IMR-90 (cell line): ENCODE results near the gene ZMYND10. TPM values are rescaled to one million over a fixed set of nuclear protein-coding genes. Genes with fewer than 3 reads are reported as not detected.

Experiments used
- ATAC-seq: fragments of 200-7000 bp; cut with Tn5 transposase; 2 replicates; pipeline ENCODE4 v1.9.1; 2020; ENCODE audit warnings: low read depth, mild to moderate bottlenecking, moderate library complexity
- BruUV-seq: library from RNA; stranded (reverse); fragments of 400-500 nt; replicated peaks from 2 replicates; lab custom pipeline; 2021; lab: Mats Ljungman, UMichigan
- CTCF ChIA-PET: fragments of 300-600 bp; formaldehyde crosslinking; extraction: SDS; loops from one replicate; lab custom pipeline; 2021; ENCODE audit warnings: antibody characterized with exemption; lab: Yijun Ruan, JAX
- POLR2A ChIA-PET: fragments of 300-600 bp; sonication (Branson Sonifier 250); formaldehyde crosslinking; loops from one replicate; lab custom pipeline; 2022; ENCODE audit warnings: antibody characterized with exemption; ENCODE audit not compliant: unreplicated experiment; lab: Charles Lee
- DNase-seq: peaks from one replicate; pipeline ENCODE4 v3.0.0; 2013
- H2AFZ ChIP-seq: replicated peaks from 2 replicates; pipeline ENCODE3; 2013; ENCODE audit warnings: low read length, mild to moderate bottlenecking; ENCODE audit not compliant: poor library complexity
- H2AK5ac ChIP-seq: 2 replicates; pipeline ENCODE4 v1.6.1; 2013; ENCODE audit warnings: low read depth, low read length, inconsistent platforms
- H2AK9ac ChIP-seq: replicated peaks from 2 replicates; pipeline ENCODE3; 2013; ENCODE audit warnings: mild to moderate bottlenecking, low read depth, low read length, moderate library complexity; ENCODE audit not compliant: poor library complexity
- H2BK120ac ChIP-seq: 2 replicates; pipeline ENCODE4 v1.6.1; 2013; ENCODE audit warnings: low read depth, low read length, inconsistent platforms
- H2BK15ac ChIP-seq: 3 replicates; pipeline ENCODE4 v1.6.1; 2013; ENCODE audit warnings: low read depth, low read length, inconsistent platforms
- H2BK20ac ChIP-seq: 2 replicates; pipeline ENCODE4 v1.6.1; 2013; ENCODE audit warnings: low read depth, mild to moderate bottlenecking, inconsistent platforms, low read length, moderate library complexity
- H2BK5ac ChIP-seq: 2 replicates; pipeline ENCODE4 v1.6.1; 2013; ENCODE audit warnings: mild to moderate bottlenecking, low read depth, low read length, inconsistent platforms; ENCODE audit not compliant: poor library complexity, severe bottlenecking
- H3K14ac ChIP-seq: replicated peaks from 2 replicates; pipeline ENCODE4 v1.6.1; 2013; ENCODE audit warnings: low read depth, low read length, inconsistent platforms
- H3K18ac ChIP-seq: 2 replicates; pipeline ENCODE4 v1.6.1; 2013; ENCODE audit warnings: low read depth, low read length, control low read depth
- H3K23ac ChIP-seq: 2 replicates; pipeline ENCODE4 v1.6.1; 2013; ENCODE audit warnings: low read depth, low read length, inconsistent platforms
- H3K27ac ChIP-seq: 2 replicates; pipeline ENCODE4 v1.5.1; 2013; ENCODE audit warnings: mild to moderate bottlenecking, control low read depth, low read length; ENCODE audit not compliant: insufficient read depth
- H3K27me3 ChIP-seq: 2 replicates; pipeline ENCODE4 v1.6.1; 2013; ENCODE audit warnings: low read length; ENCODE audit not compliant: control insufficient read depth, insufficient read depth
- H3K36me3 ChIP-seq: 2 replicates; pipeline ENCODE4 v1.6.1; 2013; ENCODE audit warnings: low read length, mixed read lengths; ENCODE audit not compliant: control insufficient read depth, insufficient read depth
- H3K4ac ChIP-seq: 2 replicates; pipeline ENCODE4 v1.6.1; 2013; ENCODE audit warnings: low read depth, low read length, inconsistent platforms
- H3K4me1 ChIP-seq: 2 replicates; pipeline ENCODE4 v1.6.1; 2013; ENCODE audit warnings: low read length, mixed read lengths; ENCODE audit not compliant: control insufficient read depth, insufficient read depth
- H3K4me2 ChIP-seq: 2 replicates; pipeline ENCODE4 v1.6.1; 2013; ENCODE audit warnings: low read depth, mild to moderate bottlenecking, control low read depth, low read length, moderate library complexity
- H3K4me3 ChIP-seq: 2 replicates; pipeline ENCODE4 v1.5.1; 2013; ENCODE audit warnings: low read depth, mild to moderate bottlenecking, control low read depth, low read length, moderate library complexity; ENCODE audit not compliant: insufficient read depth
- H3K56ac ChIP-seq: 2 replicates; pipeline ENCODE4 v1.6.1; 2013; ENCODE audit warnings: low read length, inconsistent platforms; ENCODE audit not compliant: insufficient read depth; ENCODE audit errors: extremely low read depth
- H3K79me1 ChIP-seq, 2 experiments: 2 replicates each; pipeline ENCODE4 v1.6.1; 2013; ENCODE audit warnings: low read length in 2 of 2, inconsistent platforms in 1 of 2, low read depth in 1 of 2
- H3K9ac ChIP-seq: 2 replicates; pipeline ENCODE4 v1.6.1; 2013; ENCODE audit warnings: low read depth, low read length, control low read depth
- H3K9me1 ChIP-seq: 2 replicates; pipeline ENCODE4 v1.6.1; 2013; ENCODE audit warnings: low read length, inconsistent platforms; ENCODE audit not compliant: insufficient read depth
- H3K9me3 ChIP-seq: 2 replicates; pipeline ENCODE4 v1.6.1; 2013; ENCODE audit warnings: low read length; ENCODE audit not compliant: control insufficient read depth, insufficient read depth
- H4K20me1 ChIP-seq: 2 replicates; pipeline ENCODE4 v1.6.1; 2013; ENCODE audit warnings: low read length, inconsistent platforms; ENCODE audit not compliant: insufficient read depth
- H4K5ac ChIP-seq: 2 replicates; pipeline ENCODE4 v1.6.1; 2013; ENCODE audit warnings: mild to moderate bottlenecking, low read depth, low read length, control low read depth
- H4K8ac ChIP-seq, 2 experiments: 2 replicates each; pipeline ENCODE4 v1.6.1; 2013; ENCODE audit warnings: low read depth in 2 of 2, low read length in 2 of 2, control low read depth in 1 of 2, inconsistent platforms in 1 of 2
- H4K91ac ChIP-seq: 2 replicates; pipeline ENCODE4 v1.6.1; 2013; ENCODE audit warnings: low read depth, low read length, inconsistent platforms; ENCODE audit not compliant: insufficient read depth
- BHLHE40 ChIP-seq: fragments of 150-350 bp; IDR thresholded peaks from 2 replicates; pipeline ENCODE4 v1.6.1; 2016; ENCODE audit warnings: mild to moderate bottlenecking, low read depth, low read length
- CEBPB ChIP-seq: IDR thresholded peaks from 2 replicates; pipeline ENCODE4 v1.6.1; 2012; ENCODE audit warnings: low read depth, low read length, improper control_type of control experiment
- CHD1 ChIP-seq: IDR thresholded peaks from 2 replicates; pipeline ENCODE4 v1.6.1; 2012; ENCODE audit warnings: low read depth, low read length, improper control_type of control experiment
- CTCF ChIP-seq: conservative IDR thresholded peaks from 2 replicates; pipeline ENCODE4 v1.5.1; 2012; ENCODE audit warnings: mild to moderate bottlenecking, low read depth, low read length, improper control_type of control experiment
- ELK1 ChIP-seq: fragments of 150-350 bp; IDR thresholded peaks from 2 replicates; pipeline ENCODE4 v1.6.1; 2016; ENCODE audit warnings: low read depth, mild to moderate bottlenecking, low read length, moderate library complexity, borderline replicate concordance
- FOS ChIP-seq: fragments of 150-350 bp; IDR thresholded peaks from 2 replicates; pipeline ENCODE4 v1.6.1; 2016; ENCODE audit warnings: low read depth, low read length
- MAFK ChIP-seq: IDR thresholded peaks from 2 replicates; pipeline ENCODE4 v1.6.1; 2012; ENCODE audit warnings: low read depth, low read length, improper control_type of control experiment
- MXI1 ChIP-seq: IDR thresholded peaks from 2 replicates; pipeline ENCODE4 v1.6.1; 2012; ENCODE audit warnings: low read depth, mild to moderate bottlenecking, low read length, moderate library complexity, borderline replicate concordance
- NFE2L2 ChIP-seq: fragments of 150-350 bp; IDR thresholded peaks from 2 replicates; pipeline ENCODE4 v1.6.1; 2016; ENCODE audit warnings: low read depth, mild to moderate bottlenecking, low read length
- POLR2A ChIP-seq: IDR thresholded peaks from 2 replicates; pipeline ENCODE4 v1.6.1; 2012; ENCODE audit warnings: mild to moderate bottlenecking, low read depth, low read length
- RAD21 ChIP-seq: IDR thresholded peaks from 2 replicates; pipeline ENCODE4 v1.6.1; 2012; ENCODE audit warnings: low read length, improper control_type of control experiment
- RCOR1 ChIP-seq: IDR thresholded peaks from 2 replicates; pipeline ENCODE4 v1.6.1; 2012; ENCODE audit warnings: mild to moderate bottlenecking, low read length, improper control_type of control experiment; ENCODE audit not compliant: insufficient replicate concordance
- RFX5 ChIP-seq: IDR thresholded peaks from 2 replicates; pipeline ENCODE4 v1.8.0; 2012; ENCODE audit warnings: low read depth, mild to moderate bottlenecking, low read length, moderate library complexity
- SMC3 ChIP-seq: fragments of 150-350 bp; IDR thresholded peaks from 2 replicates; pipeline ENCODE4 v1.6.1; 2016; ENCODE audit warnings: low read depth, mild to moderate bottlenecking, antibody characterized with exemption, low read length, moderate library complexity
- USF2 ChIP-seq: fragments of 150-350 bp; IDR thresholded peaks from 2 replicates; pipeline ENCODE4 v1.6.1; 2017; ENCODE audit warnings: mild to moderate bottlenecking, antibody characterized with exemption, low read length, low read depth
- WGBS, 2 experiments: methylation state at CpG; one replicate each; pipeline versions ENCODE4 v1.1.5 to v1.1.7; 2013; ENCODE audit warnings: missing lambda C conversion rate in 2 of 2; ENCODE audit not compliant: insufficient read length in 1 of 2; ENCODE audit errors: extremely low coverage in 2 of 2; 5-methylcytosine and 5-hydroxymethylcytosine counted together
- dilution Hi-C: fragments of 300-500 bp; cut with HindIII; formaldehyde crosslinking; loops from one replicate; pipeline ENCODE4 v1.14.3; 2018; ENCODE audit warnings: low sequenced_read_pairs; ENCODE audit not compliant: unreplicated experiment
- in situ Hi-C: fragments of 300-500 bp; cut with MboI; formaldehyde crosslinking; loops from 3 replicates; pipeline ENCODE4 v1.14.3; 2019; ENCODE audit warnings: low sequenced_read_pairs, inconsistent platforms, mixed read lengths
- intact Hi-C: fragments of 100-400 bp; cut with micrococcal nuclease; formaldehyde crosslinking; loops from 2 replicates; pipeline ENCODE4 v1.10.0; 2022
- polyA plus RNA-seq, 3 experiments: library from polyadenylated mRNA; depleted of rRNA; stranded (reverse); fragments of >200 nt; gene quantifications; 2 replicates each; pipeline ENCODE4 v1.2.3, GENCODE V29; 2012; ENCODE audit warnings: low replicate concordance in 1 of 3
- total RNA-seq: library from RNA; depleted of rRNA; stranded (reverse); fragments of >200 nt; gene quantifications from 2 replicates; pipeline ENCODE4 v1.2.3, GENCODE V29; 2012

The ZMYND10 gene
- total and polyA plus RNA-seq, 2 of the 4 experiments (the other 2 are of a cell fraction), result 1.1 to 1.4 TPM

- no peak overlapping the region for H4K91ac ChIP-seq
- no peak overlapping the region for H3K4me3 ChIP-seq
- DNase-seq (no peak), ATAC-seq (no peak)
- no peak overlapping the region for H3K56ac ChIP-seq
- no peaks in the 10 kb centered on the region for H3K9me1 ChIP-seq
- in situ Hi-C loops (no loop called here), intact Hi-C loops (no loop called here), dilution Hi-C loops (no loop called here)
- H3K9ac ChIP-seq, result no peak overlapping the region
- no peak overlapping the region for H4K8ac ChIP-seq
- no peaks in the 10 kb centered on the region for H3K36me3 ChIP-seq
- H3K4ac ChIP-seq, result no peak overlapping the region
- no peak overlapping the region for H3K18ac ChIP-seq
- H2BK20ac ChIP-seq, result no peak overlapping the region
- no peak overlapping the region for H2AK5ac ChIP-seq
- no TSS peak for BruUV-seq
- no peaks in the 10 kb centered on the region for H4K20me1 ChIP-seq
- H2BK120ac ChIP-seq, result no peak overlapping the region
- H3K27ac ChIP-seq, result no peak overlapping the region
- no peak overlapping the region for H2AK9ac ChIP-seq
- WGBS, 2 experiments, result 56% methylated on average over 4 of the region's 22 CpGs; no CpG with 5 or more reads in 1 of the 2 experiments
- no peaks in the 10 kb centered on the region for H3K79me1 ChIP-seq
- ChIA-PET CTCF (no interaction called here), POLR2A (no interaction called here)
- no peak overlapping the region for H2BK5ac ChIP-seq
- no peak overlapping the region for H3K4me2 ChIP-seq
- no peak overlapping the region for H3K14ac ChIP-seq
- no peak overlapping the region for H2BK15ac ChIP-seq
- H4K5ac ChIP-seq, result no peak overlapping the region
- no peaks in the 10 kb centered on the region for H3K4me1 ChIP-seq
- no peak overlapping the region for H2AFZ ChIP-seq
- H3K23ac ChIP-seq, result no peak overlapping the region
- peaks cover 42% of the 10 kb centered on the region for H3K27me3 ChIP-seq
- no peaks in the 10 kb centered on the region for H3K9me3 ChIP-seq
- TF ChIP-seq FOS, result no peak
- no peak for TF ChIP-seq CEBPB
- no peak for TF ChIP-seq BHLHE40
- TF ChIP-seq ELK1, result no peak
- no peak for TF ChIP-seq CTCF
- no peak for TF ChIP-seq RFX5
- TF ChIP-seq MXI1, result no peak
- TF ChIP-seq NFE2L2, result no peak
- no peak for TF ChIP-seq RAD21
- TF ChIP-seq SMC3, result no peak
- no peak for TF ChIP-seq MAFK
- no peak for TF ChIP-seq CHD1
- TF ChIP-seq RCOR1, result no peak
- no peak for TF ChIP-seq USF2
- no peak for TF ChIP-seq POLR2A
Measured at GRCh38 chr3:50374363-50375257, 29.1 kb upstream of the ZMYND10 start.
